Measurements from ENCODE around the gene ADIPOR2.

The ADIPOR2 gene

DNA sequence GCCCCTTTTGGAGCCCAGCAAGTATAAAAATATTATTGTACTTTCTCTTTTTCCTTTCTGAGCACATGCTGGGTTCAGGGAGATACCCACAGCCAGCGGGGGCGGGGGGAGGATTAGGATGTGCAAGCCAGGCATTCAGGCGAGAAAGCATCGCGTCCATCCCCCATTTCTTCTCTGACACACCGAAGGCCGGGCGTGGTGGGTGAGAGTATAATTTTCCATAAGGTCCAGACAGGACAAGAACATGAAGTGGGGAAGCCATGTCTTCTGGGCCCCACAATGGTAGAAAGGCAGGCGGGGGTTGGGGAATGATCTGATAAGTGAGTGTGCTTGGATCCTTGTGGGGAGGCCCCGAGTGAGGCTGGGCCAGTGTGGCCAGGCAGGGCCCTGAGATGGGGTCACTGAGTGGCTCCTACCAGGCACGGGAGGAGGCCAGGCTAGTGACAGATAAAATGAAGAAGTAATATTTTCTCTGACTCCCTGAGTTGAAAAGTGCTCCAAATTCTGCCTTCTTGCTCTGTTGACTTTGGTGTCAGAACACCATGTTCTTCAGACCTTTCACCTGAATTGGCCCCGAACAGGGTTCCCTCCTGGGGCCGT lies 118.8 kb downstream of the ADIPOR2 start:
- no peak for TF ChIP-seq CTCF (conservative IDR thresholded peaks at IDR 0.05; ENCODE audit: low read length)
- DNase-seq (ENCODE audit: low read depth): no peak
- no peak overlapping the region for H3K4me3 ChIP-seq (ENCODE audit: low read length)

DNA sequence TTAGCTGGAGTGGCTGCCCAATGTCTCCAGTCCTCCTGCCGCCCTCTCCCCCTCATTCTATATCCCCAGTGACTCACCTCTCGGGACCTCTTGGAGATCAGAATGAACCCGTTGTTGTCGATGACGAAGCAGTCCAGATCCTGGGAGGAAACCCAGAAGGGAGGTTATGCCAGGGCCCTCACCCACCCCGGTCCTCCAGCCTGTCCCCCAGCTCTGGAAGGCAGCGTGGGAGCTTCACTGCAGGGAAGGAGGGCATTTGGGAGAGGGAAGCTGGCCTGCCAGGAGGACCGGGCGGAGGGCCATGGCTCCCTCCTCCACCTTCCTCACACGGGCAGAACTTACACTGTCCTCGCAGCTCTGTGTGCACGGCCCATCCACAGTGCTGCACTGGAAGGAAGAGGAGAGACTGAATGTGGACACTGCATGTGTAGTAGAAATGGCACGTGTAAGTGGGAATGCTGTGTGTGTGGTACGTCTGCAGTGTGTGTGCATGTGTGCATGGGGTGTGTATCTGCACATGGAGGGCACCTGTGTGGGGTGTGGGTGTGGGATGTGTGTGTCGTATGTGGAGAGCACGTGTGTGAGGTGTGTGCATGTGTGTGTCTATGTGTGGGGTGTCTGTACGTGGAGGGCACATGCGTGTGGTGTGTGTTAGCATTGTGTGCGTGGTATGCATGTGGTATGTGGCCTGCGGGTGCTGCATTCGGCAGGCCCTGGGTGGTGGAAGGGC lies 119.5 kb downstream of the ADIPOR2 start:
- no peak for DNase-seq (ENCODE audit: low read depth)
- no peak for TF ChIP-seq CTCF (conservative IDR thresholded peaks at IDR 0.05; ENCODE audit: low read length)
- H3K4me3 ChIP-seq (ENCODE audit: low read length): no peak overlapping the region

DNA sequence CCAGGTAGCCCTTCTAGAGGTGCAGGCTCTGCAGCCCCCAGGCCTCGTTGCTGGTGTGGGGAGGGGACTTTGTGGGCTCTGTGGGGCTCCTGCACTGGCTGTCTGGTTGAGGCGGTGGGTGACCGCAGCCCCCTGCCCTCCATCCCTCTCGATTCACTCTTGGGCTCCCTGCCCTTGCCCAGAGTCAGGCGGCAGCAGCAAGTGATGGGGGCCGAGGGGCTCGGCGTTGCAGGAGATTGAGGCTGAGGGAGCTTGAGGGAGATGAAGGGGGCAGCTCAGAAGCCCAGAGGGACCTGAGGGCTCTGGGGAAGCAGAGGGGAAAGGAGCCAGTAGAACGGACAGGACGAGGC lies 120.0 kb downstream of the ADIPOR2 start:
- no peak overlapping the region for H3K4me3 ChIP-seq (ENCODE audit: low read length)
- no peak for TF ChIP-seq CTCF (conservative IDR thresholded peaks at IDR 0.05; ENCODE audit: low read length)
- DNase-seq (ENCODE audit: low read depth): no peak

DNA sequence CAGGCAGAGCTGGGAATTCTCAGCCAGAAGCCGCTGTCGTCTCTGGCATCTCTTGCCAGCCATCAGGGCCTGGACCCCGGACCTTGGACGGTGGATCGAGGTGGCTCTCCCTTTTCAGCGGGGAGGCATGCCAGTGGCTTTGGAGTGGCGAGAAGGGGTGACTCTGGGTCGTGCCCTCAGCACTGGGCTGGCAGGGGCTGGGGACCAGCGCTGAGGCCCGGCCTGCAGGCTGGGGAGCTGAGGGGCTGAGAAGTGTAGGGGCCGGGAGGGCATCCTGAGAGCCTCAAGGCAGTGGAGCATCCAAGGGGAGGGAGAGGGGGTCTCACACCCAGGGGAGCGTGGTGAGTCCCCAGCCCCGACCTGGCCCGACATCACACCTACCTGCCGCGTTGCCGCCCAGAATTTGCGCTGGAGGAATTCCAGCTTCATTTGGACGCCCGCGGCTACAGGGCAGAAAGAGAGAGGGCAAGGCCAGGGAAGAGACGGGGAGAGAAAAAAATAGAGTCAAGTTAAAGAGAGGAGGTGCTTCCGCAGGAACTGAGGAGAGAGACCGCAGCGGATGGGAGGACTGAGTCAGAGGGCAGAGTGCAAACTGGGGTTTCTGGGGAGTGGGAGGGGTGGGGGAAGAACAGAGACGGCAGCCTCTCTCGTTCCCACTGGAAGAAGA lies 120.5 kb downstream of the ADIPOR2 start:
- TF ChIP-seq CTCF (conservative IDR thresholded peaks at IDR 0.05; ENCODE audit: low read length): no peak
- no peak overlapping the region for H3K4me3 ChIP-seq (ENCODE audit: low read length)
- DNase-seq (ENCODE audit: low read depth): no peak

- no peak for TF ChIP-seq CTCF (conservative IDR thresholded peaks at IDR 0.05; ENCODE audit: low read length)
- no peak overlapping the region for H3K4me3 ChIP-seq (ENCODE audit: low read length)
- DNase-seq (ENCODE audit: low read depth): no peak
Measured at GRCh38 chr12:1811948-1812291, 121.0 kb downstream of the ADIPOR2 start.

GRCh38 chr12:1812650-1813302 lies 121.9 kb downstream of the ADIPOR2 start:
- DNase-seq (ENCODE audit: low read depth): peak; percentile 28
- H3K4me3 ChIP-seq (ENCODE audit: low read length): no peak overlapping the region
- no peak for TF ChIP-seq CTCF (conservative IDR thresholded peaks at IDR 0.05; ENCODE audit: low read length)
